ENCODE data around the gene SSB.

SSB gene

DNA sequence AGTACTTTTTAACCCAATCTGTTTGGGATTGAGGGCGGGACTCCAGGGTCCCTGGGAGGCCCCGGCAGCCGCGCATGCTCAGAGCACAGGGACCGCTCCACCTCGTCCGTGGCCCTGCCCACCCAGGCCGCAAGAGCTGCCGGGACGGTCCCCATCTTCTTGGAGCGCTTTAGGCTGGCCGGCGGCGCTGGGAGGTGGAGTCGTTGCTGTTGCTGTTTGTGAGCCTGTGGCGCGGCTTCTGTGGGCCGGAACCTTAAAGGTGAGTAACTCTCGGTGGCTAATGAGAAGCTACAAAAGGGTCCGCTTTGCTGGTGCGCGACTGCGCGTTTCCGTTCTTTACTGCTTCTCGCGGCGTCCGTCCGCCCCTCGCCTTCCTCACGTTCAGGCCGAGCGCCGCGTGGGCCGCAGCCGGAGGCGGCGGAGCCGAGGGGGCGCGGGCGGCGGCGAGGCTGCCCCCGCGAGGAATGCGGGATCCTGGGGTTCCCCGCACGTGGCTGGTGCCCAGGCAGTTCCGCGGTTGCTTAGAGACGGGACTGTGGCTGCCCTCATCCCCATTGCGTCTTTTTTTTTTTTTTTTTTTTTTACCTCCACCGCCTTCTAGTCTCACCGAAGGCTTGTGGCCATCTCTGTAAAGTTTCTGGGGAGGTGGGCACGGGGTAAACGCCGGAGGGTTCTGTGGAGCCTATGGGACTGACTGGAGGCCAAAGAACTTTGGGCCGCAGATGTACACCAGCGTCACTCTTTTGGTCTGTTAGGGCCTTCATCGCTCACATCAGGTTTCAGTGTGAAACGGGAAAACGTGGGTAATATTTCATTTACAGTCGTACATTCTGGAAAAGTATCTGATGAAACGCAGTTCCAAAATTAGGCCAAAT lies at the start of gene SSB:
TSS of gene SSB (plus strand) at position 154 of the 875 bp plus-strand sequence. CDS start 2,090 bp downstream, outside the sequence.
- DNase-seq (ENCODE audit: low read depth), result peak; percentile 92
- TF ChIP-seq, protein P1, sequence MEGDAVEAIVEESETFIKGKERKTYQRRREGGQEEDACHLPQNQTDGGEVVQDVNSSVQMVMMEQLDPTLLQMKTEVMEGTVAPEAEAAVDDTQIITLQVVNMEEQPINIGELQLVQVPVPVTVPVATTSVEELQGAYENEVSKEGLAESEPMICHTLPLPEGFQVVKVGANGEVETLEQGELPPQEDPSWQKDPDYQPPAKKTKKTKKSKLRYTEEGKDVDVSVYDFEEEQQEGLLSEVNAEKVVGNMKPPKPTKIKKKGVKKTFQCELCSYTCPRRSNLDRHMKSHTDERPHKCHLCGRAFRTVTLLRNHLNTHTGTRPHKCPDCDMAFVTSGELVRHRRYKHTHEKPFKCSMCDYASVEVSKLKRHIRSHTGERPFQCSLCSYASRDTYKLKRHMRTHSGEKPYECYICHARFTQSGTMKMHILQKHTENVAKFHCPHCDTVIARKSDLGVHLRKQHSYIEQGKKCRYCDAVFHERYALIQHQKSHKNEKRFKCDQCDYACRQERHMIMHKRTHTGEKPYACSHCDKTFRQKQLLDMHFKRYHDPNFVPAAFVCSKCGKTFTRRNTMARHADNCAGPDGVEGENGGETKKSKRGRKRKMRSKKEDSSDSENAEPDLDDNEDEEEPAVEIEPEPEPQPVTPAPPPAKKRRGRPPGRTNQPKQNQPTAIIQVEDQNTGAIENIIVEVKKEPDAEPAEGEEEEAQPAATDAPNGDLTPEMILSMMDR (IDR thresholded peaks at IDR 0.05; ENCODE audit: low read depth, low read length, missing control alignments), result no peak

DNA sequence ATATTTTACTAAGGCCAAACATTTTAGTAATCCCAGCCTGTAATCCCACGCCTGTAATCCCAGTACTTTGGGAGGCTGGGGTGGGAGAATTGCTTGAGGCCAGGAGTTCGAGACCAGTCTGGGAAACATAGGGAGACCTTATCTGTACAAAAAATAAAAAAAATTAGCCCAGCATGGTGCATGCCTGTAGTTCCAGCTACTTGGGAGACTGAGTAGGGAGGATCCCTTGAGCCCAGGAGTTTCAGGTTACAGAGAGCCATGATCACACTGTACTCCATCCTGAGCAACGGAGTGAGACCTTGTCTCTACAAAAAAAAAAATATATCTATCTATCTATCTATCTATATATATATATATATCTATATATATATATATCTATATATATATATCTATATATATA lies 45.9 kb upstream of the SSB start:
- DNase-seq (ENCODE audit: low read depth), result no peak
- TF ChIP-seq, protein P1 (IDR thresholded peaks at IDR 0.05; ENCODE audit: low read depth, low read length, missing control alignments), result no peak
- H3K4me3 ChIP-seq (ENCODE audit: low read depth, low read length), result no peak overlapping the region

More for the DNA sequence above, at the start of gene SSB:
- peak within 1 kb of the TSS; percentile 76 for H3K4me3 ChIP-seq (ENCODE audit: low read depth, low read length)

DNA sequence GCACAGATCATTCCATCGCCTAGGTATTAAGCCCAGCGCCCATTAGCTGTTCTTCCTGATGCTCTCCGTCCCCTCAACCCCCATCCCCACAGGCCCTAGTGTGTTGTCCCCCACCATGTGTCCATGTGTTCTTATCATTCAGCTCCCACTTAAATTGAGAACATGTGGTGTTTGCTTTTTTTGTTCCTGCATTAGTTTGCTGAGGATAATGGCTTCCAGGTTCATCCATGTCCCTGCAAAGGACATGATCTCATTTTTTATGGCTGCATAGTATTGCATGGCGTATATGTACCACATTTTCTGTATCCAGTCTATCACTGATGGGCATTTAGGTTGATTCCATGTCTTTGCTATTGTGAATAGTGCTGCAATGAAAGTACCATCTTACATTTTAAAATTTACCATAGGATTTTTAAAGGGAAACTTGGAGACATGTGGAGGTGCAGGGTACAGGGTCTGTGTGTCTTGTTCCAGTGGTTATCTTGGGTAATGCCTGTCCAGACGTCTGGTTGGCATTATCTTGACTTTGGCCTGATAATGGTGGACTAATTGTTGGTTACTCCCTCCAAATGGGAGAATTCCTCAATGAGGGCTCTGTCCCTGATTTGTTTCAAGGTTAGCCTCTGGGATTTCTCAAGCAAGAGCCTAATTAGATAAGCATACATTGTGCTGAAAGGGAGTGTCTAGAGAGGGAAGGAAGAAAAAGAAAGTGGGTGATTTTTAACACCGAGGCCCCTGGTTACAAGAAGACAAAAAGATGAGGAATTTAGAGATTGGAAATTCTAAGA lies 43.4 kb upstream of the SSB start:
- DNase-seq (ENCODE audit: low read depth), result no peak
- no peak overlapping the region for H3K4me3 ChIP-seq (ENCODE audit: low read depth, low read length)
- TF ChIP-seq, protein P1 (IDR thresholded peaks at IDR 0.05; ENCODE audit: low read depth, low read length, missing control alignments), result no peak

DNA sequence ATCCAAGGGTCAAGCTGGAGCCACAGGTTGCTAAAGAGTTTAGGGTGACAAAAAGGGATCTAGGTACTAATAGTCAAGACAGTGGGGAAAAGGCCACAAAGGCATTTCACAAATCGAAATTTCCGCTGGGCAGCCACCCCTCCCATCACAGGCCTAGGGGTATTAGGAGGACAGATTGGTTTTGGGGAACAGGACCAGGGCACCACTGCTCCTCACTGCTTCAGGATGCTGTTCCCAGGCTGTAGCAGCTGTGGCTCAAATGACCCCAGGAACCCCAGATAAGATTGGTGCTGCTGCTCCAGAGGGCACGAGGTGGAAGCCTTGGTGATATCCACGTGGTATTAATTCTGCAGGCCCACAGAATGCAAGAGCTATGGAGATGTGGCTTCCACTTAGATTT lies 42.3 kb upstream of the SSB start:
- no peak overlapping the region for H3K4me3 ChIP-seq (ENCODE audit: low read depth, low read length)
- TF ChIP-seq, protein P1 (IDR thresholded peaks at IDR 0.05; ENCODE audit: low read depth, low read length, missing control alignments), result no peak
- no peak for DNase-seq (ENCODE audit: low read depth)

DNA sequence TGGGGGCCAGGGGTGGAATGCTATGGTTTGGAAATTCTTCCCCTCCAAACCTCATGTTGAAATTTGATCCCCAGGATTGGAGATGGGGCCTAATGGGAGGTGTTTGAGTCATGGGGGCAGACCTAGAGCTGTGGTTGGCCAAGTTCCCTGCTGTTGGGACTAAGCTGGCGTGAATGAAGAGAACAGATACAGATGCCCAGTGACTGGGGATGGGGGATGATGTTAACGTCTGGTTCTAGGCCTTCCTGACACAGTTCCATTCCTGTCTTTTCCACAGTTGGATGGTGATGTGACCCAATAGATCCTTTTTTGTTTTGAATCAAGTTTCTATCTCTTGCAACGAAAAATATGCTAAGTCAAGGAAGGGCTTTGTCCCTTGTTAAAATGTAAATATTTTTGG lies 41.3 kb upstream of the SSB start:
- no peak for DNase-seq (ENCODE audit: low read depth)
- TF ChIP-seq, protein P1 (IDR thresholded peaks at IDR 0.05; ENCODE audit: low read depth, low read length, missing control alignments), result no peak
- H3K4me3 ChIP-seq (ENCODE audit: low read depth, low read length), result no peak overlapping the region

DNA sequence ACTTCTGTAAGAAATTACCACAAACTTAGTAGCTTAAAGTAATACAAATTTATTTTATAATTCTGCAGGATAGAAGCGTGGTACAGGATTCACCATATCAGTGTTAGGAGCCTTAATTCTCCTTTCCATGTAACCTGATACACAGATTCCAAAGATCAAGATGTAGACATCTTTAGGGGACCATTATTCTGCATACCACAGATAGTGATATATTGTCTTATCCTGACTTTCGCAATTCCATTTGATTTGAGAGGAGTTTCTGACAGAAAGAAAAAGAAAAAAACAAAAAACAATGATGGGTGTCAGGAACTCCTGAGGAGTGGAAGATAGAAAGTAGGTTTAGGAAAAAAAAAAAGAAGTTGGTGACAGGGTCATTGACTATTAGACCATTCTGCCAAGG lies 40.9 kb upstream of the SSB start:
- H3K4me3 ChIP-seq (ENCODE audit: low read depth, low read length), result no peak overlapping the region
- DNase-seq (ENCODE audit: low read depth), result no peak
- TF ChIP-seq, protein P1 (IDR thresholded peaks at IDR 0.05; ENCODE audit: low read depth, low read length, missing control alignments), result no peak

Measured in GM12864 (cell line).